LNCAP (cell line): ENCODE results near the gene WDR72.

Experiments used
- CTCF ChIP-seq: fragments of 450-650 bp; IDR thresholded peaks from 2 replicates; pipeline ENCODE4 v1.5.1; 2017; ENCODE audit warnings: mild to moderate bottlenecking

Gene WDR72

GRCh38 chr15:53759411-53759931 lies at the start of gene WDR72:
Gene WDR72 (minus strand): TSS chr15:53759663. CDS start chr15:53733149, 26,514 bp downstream.
- no peak for TF ChIP-seq CTCF

GRCh38 chr15:53808058-53808706 lies 48.7 kb upstream of the WDR72 start:
- TF ChIP-seq CTCF: peak; percentile 80

- TF ChIP-seq CTCF: no peak
Observed at GRCh38 chr15:53807501-53807900, 48.0 kb upstream of the WDR72 start.

- TF ChIP-seq CTCF: no peak
Observed at GRCh38 chr15:53802672-53803071, 43.2 kb upstream of the WDR72 start.

GRCh38 chr15:53791581-53791980 lies 32.1 kb upstream of the WDR72 start:
- TF ChIP-seq CTCF: no peak

GRCh38 chr15:53789654-53790375 lies 30.4 kb upstream of the WDR72 start:
- TF ChIP-seq CTCF: no peak

- no peak for TF ChIP-seq CTCF
Observed at GRCh38 chr15:53786401-53786800, 26.9 kb upstream of the WDR72 start.
